Memory B cell (primary cell): Measurements from ENCODE around the gene GRM7.

Experiments
- ATAC-seq: fragments of 150-1000 bp; cut with Tn5 transposase; 2 replicates; pipeline ENCODE4 v1.10.0; 2021; ENCODE audit warnings: low read depth, mild to moderate bottlenecking, moderate library complexity
- DNase-seq, 2 donors: peaks; one replicate each; pipeline ENCODE4 v3.0.0; 2022; ENCODE audit warnings: low spot score in 2 of 2
- H3K27ac Mint-ChIP-seq: one replicate; pipeline ENCODE4 v1.8.0; 2022; ENCODE audit warnings: mild to moderate bottlenecking, moderate library complexity, mixed read lengths
- H3K27me3 Mint-ChIP-seq: one replicate; pipeline ENCODE4 v1.8.0; 2022; ENCODE audit warnings: mixed read lengths
- H3K36me3 Mint-ChIP-seq: one replicate; pipeline ENCODE4 v1.8.0; 2022; ENCODE audit warnings: mild to moderate bottlenecking, mixed read lengths
- H3K4me1 Mint-ChIP-seq: one replicate; pipeline ENCODE4 v1.8.0; 2022; ENCODE audit warnings: mixed read lengths
- H3K4me3 Mint-ChIP-seq: one replicate; pipeline ENCODE4 v1.8.0; 2022; ENCODE audit warnings: mild to moderate bottlenecking, moderate library complexity, mixed read lengths
- H3K9me3 Mint-ChIP-seq: one replicate; pipeline ENCODE4 v1.8.0; 2022; ENCODE audit warnings: mixed read lengths

The GRM7 gene

GRCh38 chr3:7484636-7485035 lies 623.7 kb downstream of the GRM7 start:
- Mint-ChIP-seq H3K27ac (no peak overlapping the region), H3K4me1 (no peaks in the 10 kb centered on the region), H3K27me3 (no peaks in the 10 kb centered on the region), H3K9me3 (peaks cover 2% of the 10 kb centered on the region), H3K4me3 (no peak overlapping the region), H3K36me3 (no peaks in the 10 kb centered on the region)
- no peak for DNase-seq
- no peak for ATAC-seq

GRCh38 chr3:7487763-7488162 lies 626.8 kb downstream of the GRM7 start:
- peaks cover 2% of the 10 kb centered on the region for H3K9me3 Mint-ChIP-seq
- no peak overlapping the region for H3K27ac Mint-ChIP-seq
- no peaks in the 10 kb centered on the region for H3K36me3 Mint-ChIP-seq
- ATAC-seq = no peak
- no peak overlapping the region for H3K4me3 Mint-ChIP-seq
- no peaks in the 10 kb centered on the region for H3K4me1 Mint-ChIP-seq
- no peak for DNase-seq
- no peaks in the 10 kb centered on the region for H3K27me3 Mint-ChIP-seq

- Mint-ChIP-seq H3K9me3 (peaks cover 2% of the 10 kb centered on the region), H3K36me3 (no peaks in the 10 kb centered on the region)
These were observed 628.5 kb downstream of the GRM7 start for GRCh38 chr3:7489417-7489816.

GRCh38 chr3:7498715-7499114 lies 637.8 kb downstream of the GRM7 start:
- no peaks in the 10 kb centered on the region for H3K4me1 Mint-ChIP-seq
- ATAC-seq (no peak), DNase-seq (no peak)
- no peak overlapping the region for H3K27ac Mint-ChIP-seq
- H3K4me3 Mint-ChIP-seq = no peak overlapping the region
- peaks cover 1% of the 10 kb centered on the region for H3K9me3 Mint-ChIP-seq
- no peaks in the 10 kb centered on the region for H3K36me3 Mint-ChIP-seq
- no peaks in the 10 kb centered on the region for H3K27me3 Mint-ChIP-seq

More at GRCh38 chr3:7489417-7489816, 628.5 kb downstream of the GRM7 start:
- ATAC-seq (no peak), DNase-seq (no peak)
- H3K27me3 Mint-ChIP-seq = no peaks in the 10 kb centered on the region
- H3K27ac Mint-ChIP-seq = no peak overlapping the region
- H3K4me1 Mint-ChIP-seq = no peaks in the 10 kb centered on the region
- no peak overlapping the region for H3K4me3 Mint-ChIP-seq

GRCh38 chr3:7503431-7503830 lies 642.5 kb downstream of the GRM7 start:
- Mint-ChIP-seq H3K4me1 (no peaks in the 10 kb centered on the region), H3K4me3 (no peak overlapping the region), H3K27ac (no peak overlapping the region), H3K27me3 (no peaks in the 10 kb centered on the region), H3K36me3 (no peaks in the 10 kb centered on the region), H3K9me3 (peaks cover 6% of the 10 kb centered on the region)
- ATAC-seq (no peak), DNase-seq (no peak)

GRCh38 chr3:7504886-7505775 lies 644.2 kb downstream of the GRM7 start:
- Mint-ChIP-seq H3K36me3 (no peaks in the 10 kb centered on the region), H3K27ac (no peak overlapping the region), H3K27me3 (no peaks in the 10 kb centered on the region), H3K9me3 (peaks cover 6% of the 10 kb centered on the region), H3K4me3 (no peak overlapping the region), H3K4me1 (no peaks in the 10 kb centered on the region)
- ATAC-seq = no peak
- no peak for DNase-seq

GRCh38 chr3:7506606-7507180 lies 645.8 kb downstream of the GRM7 start:
- Mint-ChIP-seq H3K36me3 (no peaks in the 10 kb centered on the region), H3K27ac (no peak overlapping the region), H3K9me3 (peaks cover 6% of the 10 kb centered on the region), H3K27me3 (no peaks in the 10 kb centered on the region), H3K4me3 (no peak overlapping the region), H3K4me1 (no peaks in the 10 kb centered on the region)
- ATAC-seq = no peak
- no peak for DNase-seq

GRCh38 chr3:7508821-7509220 lies 647.9 kb downstream of the GRM7 start:
- H3K27ac Mint-ChIP-seq = no peak overlapping the region
- peaks cover 5% of the 10 kb centered on the region for H3K9me3 Mint-ChIP-seq
- no peaks in the 10 kb centered on the region for H3K27me3 Mint-ChIP-seq
- no peaks in the 10 kb centered on the region for H3K36me3 Mint-ChIP-seq
- no peak overlapping the region for H3K4me3 Mint-ChIP-seq
- DNase-seq (no peak), ATAC-seq (no peak)
- no peaks in the 10 kb centered on the region for H3K4me1 Mint-ChIP-seq

- Mint-ChIP-seq H3K27me3 (no peaks in the 10 kb centered on the region), H3K4me1 (no peaks in the 10 kb centered on the region), H3K36me3 (no peaks in the 10 kb centered on the region), H3K9me3 (no peaks in the 10 kb centered on the region), H3K27ac (no peak overlapping the region), H3K4me3 (no peak overlapping the region)
- DNase-seq = no peak
- ATAC-seq = no peak
These were observed 651.1 kb downstream of the GRM7 start for GRCh38 chr3:7512048-7512447.

GRCh38 chr3:7518026-7518425 lies 657.1 kb downstream of the GRM7 start:
- ATAC-seq (no peak), DNase-seq (no peak)
- no peaks in the 10 kb centered on the region for H3K36me3 Mint-ChIP-seq
- no peaks in the 10 kb centered on the region for H3K9me3 Mint-ChIP-seq
- H3K4me3 Mint-ChIP-seq = no peak overlapping the region
- no peaks in the 10 kb centered on the region for H3K4me1 Mint-ChIP-seq
- no peak overlapping the region for H3K27ac Mint-ChIP-seq
- no peaks in the 10 kb centered on the region for H3K27me3 Mint-ChIP-seq

- H3K27me3 Mint-ChIP-seq = no peaks in the 10 kb centered on the region
- H3K4me1 Mint-ChIP-seq = no peaks in the 10 kb centered on the region
- ATAC-seq = no peak
- no peaks in the 10 kb centered on the region for H3K36me3 Mint-ChIP-seq
- no peak overlapping the region for H3K4me3 Mint-ChIP-seq
- peaks cover 2% of the 10 kb centered on the region for H3K9me3 Mint-ChIP-seq
- no peak overlapping the region for H3K27ac Mint-ChIP-seq
- no peak for DNase-seq
These were observed 657.5 kb downstream of the GRM7 start for GRCh38 chr3:7518456-7518855.

- DNase-seq = no peak
- Mint-ChIP-seq H3K36me3 (no peaks in the 10 kb centered on the region), H3K4me3 (no peak overlapping the region)
These were observed 659.1 kb downstream of the GRM7 start for GRCh38 chr3:7520059-7520458.

GRCh38 chr3:7520593-7520992 lies 659.7 kb downstream of the GRM7 start:
- H3K4me1 Mint-ChIP-seq = no peaks in the 10 kb centered on the region
- peaks cover 5% of the 10 kb centered on the region for H3K9me3 Mint-ChIP-seq
- H3K4me3 Mint-ChIP-seq = no peak overlapping the region
- H3K27me3 Mint-ChIP-seq = no peaks in the 10 kb centered on the region
- ATAC-seq (no peak), DNase-seq (no peak)
- H3K27ac Mint-ChIP-seq = no peak overlapping the region
- no peaks in the 10 kb centered on the region for H3K36me3 Mint-ChIP-seq

More at GRCh38 chr3:7520059-7520458, 659.1 kb downstream of the GRM7 start:
- no peaks in the 10 kb centered on the region for H3K27me3 Mint-ChIP-seq
- no peaks in the 10 kb centered on the region for H3K4me1 Mint-ChIP-seq
- no peak overlapping the region for H3K27ac Mint-ChIP-seq
- no peak for ATAC-seq
- H3K9me3 Mint-ChIP-seq = peaks cover 4% of the 10 kb centered on the region

- Mint-ChIP-seq H3K27ac (no peak overlapping the region), H3K4me1 (no peaks in the 10 kb centered on the region), H3K36me3 (no peaks in the 10 kb centered on the region), H3K27me3 (no peaks in the 10 kb centered on the region), H3K4me3 (no peak overlapping the region), H3K9me3 (no peaks in the 10 kb centered on the region)
- DNase-seq (no peak), ATAC-seq (no peak)
These were observed 675.6 kb downstream of the GRM7 start for GRCh38 chr3:7536510-7536909.

GRCh38 chr3:7536921-7537320 lies 676.0 kb downstream of the GRM7 start:
- ATAC-seq = no peak
- Mint-ChIP-seq H3K4me1 (no peaks in the 10 kb centered on the region), H3K27ac (no peak overlapping the region), H3K9me3 (no peaks in the 10 kb centered on the region), H3K4me3 (no peak overlapping the region), H3K36me3 (no peaks in the 10 kb centered on the region), H3K27me3 (no peaks in the 10 kb centered on the region)
- no peak for DNase-seq
